Activated CD4-positive, alpha-beta T cell treated with anti-CD3 and anti-CD28 coated beads, Interleukin-2, amount 50 U/mL, for 4 hours (primary cell): ENCODE measurements around the gene OPA1.

Source experiments
- DNase-seq, 2 experiments: peaks; one replicate each; pipeline ENCODE4 v3.0.0-alpha.2; 2020

Gene OPA1

GRCh38 chr3:193656878-193657282 lies 63.9 kb downstream of the OPA1 start:
- DNase-seq: no peak

GRCh38 chr3:193660171-193660570 lies 67.2 kb downstream of the OPA1 start:
- no peak for DNase-seq

GRCh38 chr3:193660698-193661411 lies 67.8 kb downstream of the OPA1 start:
- no peak for DNase-seq

- DNase-seq: no peak
Observed at GRCh38 chr3:193662757-193663322, 69.8 kb downstream of the OPA1 start.

- no peak for DNase-seq
Observed at GRCh38 chr3:193665370-193665989, 72.5 kb downstream of the OPA1 start.

GRCh38 chr3:193673845-193674244 lies 80.8 kb downstream of the OPA1 start:
- DNase-seq: no peak

DNA sequence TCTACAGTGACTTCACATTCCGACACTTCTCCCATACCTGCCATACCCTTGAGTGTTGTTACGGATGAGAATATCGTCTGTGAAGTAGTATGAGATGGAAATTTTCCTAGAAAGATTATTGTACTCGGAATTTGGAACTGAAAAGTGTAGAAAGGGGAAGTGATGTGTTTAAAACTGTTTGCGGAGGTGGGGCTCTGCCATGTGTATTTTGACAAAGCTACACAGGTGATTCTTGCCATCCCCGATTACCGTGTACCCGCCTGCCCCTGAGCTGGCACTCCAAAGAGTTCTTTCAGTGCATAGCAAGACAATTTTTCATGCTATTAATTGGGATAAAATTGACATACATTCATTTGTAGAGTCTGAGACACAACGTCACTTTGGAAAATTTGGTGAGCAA lies 81.7 kb downstream of the OPA1 start:
- no peak for DNase-seq

- DNase-seq: no peak
Observed at GRCh38 chr3:193677734-193678133, 84.7 kb downstream of the OPA1 start.

DNA sequence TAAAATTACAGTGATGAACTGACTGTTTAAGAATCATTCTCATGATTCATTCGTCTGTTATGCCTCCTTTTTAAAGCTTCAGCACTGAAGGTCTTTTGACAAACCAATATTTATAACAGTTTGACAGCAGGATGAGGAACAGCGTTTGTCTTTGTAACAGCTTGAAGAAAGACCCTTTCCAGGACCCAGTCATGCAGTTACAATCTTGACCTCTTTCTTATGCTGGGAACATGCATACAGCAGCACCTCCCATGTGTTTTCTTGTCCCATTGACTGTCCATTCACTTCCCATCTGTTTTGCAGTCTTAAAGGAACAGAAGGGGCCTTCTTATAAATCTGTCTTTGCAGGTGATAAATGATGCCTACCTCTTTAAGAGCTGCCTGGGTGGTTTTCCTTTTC lies 87.2 kb downstream of the OPA1 start:
- no peak for DNase-seq

DNA sequence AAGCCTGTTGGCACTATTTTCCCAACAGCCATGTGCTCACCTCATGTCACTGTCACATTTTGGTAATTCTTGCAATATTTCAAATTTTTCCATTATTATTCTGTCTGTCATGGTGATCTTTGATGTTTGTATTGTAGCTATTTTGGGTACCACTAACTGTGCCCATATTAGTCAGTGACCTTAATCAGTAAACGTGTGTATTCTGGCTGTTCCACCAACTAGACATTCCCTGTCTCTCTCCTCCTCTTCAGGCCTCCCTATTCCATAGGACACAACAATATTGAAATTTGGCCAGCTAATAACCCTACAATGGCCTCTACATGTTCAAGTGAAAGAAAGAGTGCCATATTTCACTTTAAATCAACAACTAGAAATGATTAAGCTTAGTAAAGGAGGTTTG lies 88.6 kb downstream of the OPA1 start:
- no peak for DNase-seq

- DNase-seq: no peak
Observed at GRCh38 chr3:193686665-193687483, 93.9 kb downstream of the OPA1 start.

GRCh38 chr3:193688834-193689714 lies 96.1 kb downstream of the OPA1 start:
- DNase-seq: no peak

DNA sequence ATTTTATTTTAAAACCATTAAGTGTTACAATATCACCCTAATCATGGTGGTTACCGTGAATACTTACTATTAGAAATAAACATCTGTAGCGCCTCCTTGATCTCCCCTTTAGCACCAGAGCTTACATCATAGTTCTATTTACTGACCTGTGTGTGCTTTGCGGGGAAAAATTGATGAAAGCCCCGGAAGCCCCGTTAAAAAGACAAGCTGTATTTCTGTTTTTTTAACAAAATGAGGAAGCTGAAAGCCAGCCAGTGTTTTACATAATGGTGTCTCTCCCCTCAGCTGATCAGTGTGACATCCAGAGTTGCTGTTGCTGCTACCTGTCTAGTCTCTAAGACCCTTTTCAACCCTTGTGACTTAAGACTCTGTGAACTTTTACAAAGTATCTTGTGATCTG lies 100.8 kb downstream of the OPA1 start:
- no peak for DNase-seq

GRCh38 chr3:193701953-193702635 lies 109.1 kb downstream of the OPA1 start:
- DNase-seq: no peak

DNA sequence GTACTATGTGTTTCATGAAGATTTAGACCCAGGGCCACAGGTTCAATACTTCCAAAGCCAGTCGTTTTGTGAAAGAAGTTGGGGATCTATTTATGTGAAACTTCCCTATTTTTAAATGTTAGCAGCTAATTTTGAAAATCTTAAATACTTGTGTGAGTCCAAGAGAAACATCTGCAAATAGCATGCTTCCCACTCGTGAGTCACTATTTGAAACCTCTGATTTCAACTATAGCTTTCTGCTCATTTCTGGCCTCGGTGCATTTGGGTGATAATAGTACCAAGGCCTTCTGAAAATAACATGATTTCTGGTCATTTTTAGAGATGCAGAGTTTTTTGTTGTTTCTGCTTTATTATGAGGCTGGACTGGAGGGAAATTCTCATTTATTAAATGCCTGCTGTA lies 110.0 kb downstream of the OPA1 start:
- no peak for DNase-seq

DNA sequence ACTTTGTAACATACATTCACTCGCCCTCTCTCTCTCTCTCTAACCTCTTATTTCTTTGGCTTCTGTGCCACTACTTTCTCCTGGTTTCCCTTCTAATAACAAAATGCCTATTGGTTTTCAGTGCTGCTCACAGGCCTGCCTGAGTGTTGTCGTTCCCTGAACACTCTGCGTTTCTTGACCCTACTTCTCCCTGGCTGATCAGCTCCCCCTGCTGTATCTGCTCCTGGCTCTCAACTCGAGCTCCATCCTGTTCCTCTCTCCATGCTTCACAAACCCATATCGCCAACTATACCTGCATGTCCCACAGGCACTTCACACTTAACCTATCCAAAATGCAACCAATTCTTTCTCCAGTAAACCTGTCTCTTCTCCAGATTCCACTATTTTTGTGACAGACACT lies 111.4 kb downstream of the OPA1 start:
- no peak for DNase-seq

DNA sequence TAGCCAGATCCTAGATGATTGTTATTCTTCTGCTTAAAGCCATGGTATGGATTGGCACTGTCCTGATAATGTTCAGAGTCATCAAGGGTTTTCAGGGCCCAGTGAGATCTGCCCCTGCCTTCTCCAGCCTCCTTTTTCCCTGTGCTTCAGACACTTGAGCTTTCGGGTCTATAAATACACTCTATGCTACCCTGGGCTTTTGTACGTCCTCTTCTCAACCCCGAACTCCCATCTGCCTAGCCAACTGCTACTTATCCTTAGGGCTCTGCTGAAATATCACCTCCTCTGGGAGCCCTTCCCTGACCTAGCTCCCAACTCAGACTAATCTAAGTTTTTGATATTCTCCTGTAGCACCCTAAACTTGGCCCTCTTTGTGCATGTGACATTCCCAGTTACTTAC lies 115.3 kb downstream of the OPA1 start:
- no peak for DNase-seq

- no peak for DNase-seq
Observed at GRCh38 chr3:193710286-193711165, 117.5 kb downstream of the OPA1 start.

DNA sequence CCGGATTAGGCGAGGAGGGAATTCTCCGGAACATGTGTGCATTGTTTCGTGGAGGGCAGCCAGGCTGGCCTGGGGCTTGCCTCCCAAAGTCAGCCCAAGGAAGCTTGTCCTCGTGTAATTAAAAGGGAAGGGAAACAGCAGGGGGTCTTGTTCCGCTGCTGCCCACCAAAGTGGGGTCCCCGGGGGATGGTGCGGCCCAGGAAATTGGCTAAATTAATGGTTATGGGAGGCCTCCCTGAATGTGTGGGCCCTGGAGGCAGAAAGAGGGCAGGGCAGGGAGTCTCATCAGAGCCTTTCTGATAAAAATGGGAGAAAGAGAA lies 118.1 kb downstream of the OPA1 start:
- no peak for DNase-seq

DNA sequence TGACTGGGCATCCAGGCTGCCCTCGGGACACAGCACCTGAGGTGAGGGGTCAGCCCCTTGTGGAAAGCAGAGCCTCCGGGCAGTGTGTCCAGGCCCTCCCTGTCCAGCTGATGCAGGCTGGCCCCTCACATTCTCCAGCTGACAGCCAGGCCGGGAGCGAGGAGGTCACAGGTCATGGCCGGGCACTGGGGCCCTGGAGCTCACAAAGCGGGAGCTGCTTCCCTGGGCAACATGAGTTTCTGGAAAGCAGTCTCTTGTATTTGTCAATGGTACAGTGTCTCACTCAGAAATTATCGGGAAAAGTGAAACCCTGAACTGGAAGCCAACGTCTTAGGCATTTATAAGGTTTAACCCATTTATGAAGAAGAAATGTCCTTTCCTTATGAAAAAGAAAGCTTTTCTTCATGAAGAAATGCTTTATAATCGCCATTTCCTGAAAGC lies 118.5 kb downstream of the OPA1 start:
- no peak for DNase-seq

DNA sequence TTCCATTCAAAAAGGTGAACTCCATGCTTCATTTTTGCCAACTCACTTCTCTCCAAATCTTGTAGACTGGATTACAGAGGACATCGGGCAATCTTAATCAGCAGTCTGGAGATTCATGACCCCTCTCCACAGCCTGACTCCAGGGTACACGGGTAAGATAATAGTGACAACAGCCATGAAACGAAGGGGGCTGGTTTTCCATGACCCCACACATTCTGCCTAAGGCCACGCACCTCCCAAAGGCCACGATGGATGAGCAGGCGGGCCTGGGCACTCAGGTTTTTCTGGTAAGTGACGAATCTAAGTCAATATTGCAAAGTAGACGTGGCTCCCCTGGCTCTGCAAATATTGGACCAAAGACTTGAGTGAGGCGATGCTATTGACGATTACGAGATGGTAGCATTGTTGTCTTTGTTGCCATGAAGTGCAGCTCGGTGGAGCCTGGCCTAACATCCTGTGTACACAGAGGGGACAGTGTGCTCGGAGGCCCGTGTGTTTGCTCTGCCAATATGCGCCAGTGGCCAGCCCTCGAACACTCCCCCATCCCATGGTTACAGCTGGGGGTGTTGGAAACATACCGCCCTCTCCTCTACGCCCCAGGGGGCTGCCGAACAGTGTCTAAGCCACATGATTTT lies 119.1 kb downstream of the OPA1 start:
- DNase-seq: no peak
